ENCODE data around the gene SPATA17.

DNA sequence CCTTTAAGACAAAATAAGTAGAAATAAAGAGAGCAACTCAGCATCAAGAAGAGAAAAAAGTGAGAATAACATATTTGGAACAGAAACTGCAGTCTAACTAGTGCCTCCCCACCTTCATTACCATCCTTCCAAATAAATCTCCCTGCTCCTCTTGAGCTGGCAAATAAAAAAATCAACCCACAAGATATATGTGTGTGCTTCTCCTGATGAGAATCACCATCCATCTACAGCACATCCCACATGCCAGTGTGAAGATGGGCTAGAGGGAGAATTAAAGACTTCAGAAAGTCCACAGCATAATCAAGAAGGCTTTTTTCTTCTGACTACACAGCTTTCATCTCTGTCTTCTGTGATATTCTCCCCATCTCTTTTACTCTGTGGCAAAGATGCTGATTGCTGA lies 244.1 kb downstream of the SPATA17 start:
- TF ChIP-seq, protein P1, sequence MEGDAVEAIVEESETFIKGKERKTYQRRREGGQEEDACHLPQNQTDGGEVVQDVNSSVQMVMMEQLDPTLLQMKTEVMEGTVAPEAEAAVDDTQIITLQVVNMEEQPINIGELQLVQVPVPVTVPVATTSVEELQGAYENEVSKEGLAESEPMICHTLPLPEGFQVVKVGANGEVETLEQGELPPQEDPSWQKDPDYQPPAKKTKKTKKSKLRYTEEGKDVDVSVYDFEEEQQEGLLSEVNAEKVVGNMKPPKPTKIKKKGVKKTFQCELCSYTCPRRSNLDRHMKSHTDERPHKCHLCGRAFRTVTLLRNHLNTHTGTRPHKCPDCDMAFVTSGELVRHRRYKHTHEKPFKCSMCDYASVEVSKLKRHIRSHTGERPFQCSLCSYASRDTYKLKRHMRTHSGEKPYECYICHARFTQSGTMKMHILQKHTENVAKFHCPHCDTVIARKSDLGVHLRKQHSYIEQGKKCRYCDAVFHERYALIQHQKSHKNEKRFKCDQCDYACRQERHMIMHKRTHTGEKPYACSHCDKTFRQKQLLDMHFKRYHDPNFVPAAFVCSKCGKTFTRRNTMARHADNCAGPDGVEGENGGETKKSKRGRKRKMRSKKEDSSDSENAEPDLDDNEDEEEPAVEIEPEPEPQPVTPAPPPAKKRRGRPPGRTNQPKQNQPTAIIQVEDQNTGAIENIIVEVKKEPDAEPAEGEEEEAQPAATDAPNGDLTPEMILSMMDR (IDR thresholded peaks at IDR 0.05) = no peak
- TF ChIP-seq POLR2A (IDR thresholded peaks at IDR 0.05) = no peak
- TF ChIP-seq EP300 (IDR thresholded peaks at IDR 0.05) = no peak
